Ovary (tissue), 3 donors: ENCODE results near the gene SLC25A47.

Experiments
- EP300 ChIP-seq: sonication (generic); formaldehyde crosslinking; IDR thresholded peaks from one replicate; pipeline ENCODE4 v1.6.1; 2017; ENCODE audit warnings: antibody characterized with exemption
- POLR2A ChIP-seq: fragments of 450-650 bp; IDR thresholded peaks from one replicate; pipeline ENCODE4 v1.6.1; 2017; ENCODE audit warnings: antibody characterized with exemption, mild to moderate bottlenecking, moderate library complexity
- TF ChIP-seq, protein P1 (sequence below), 3 donors: fragments of 450-650 bp in 2 of 3; fragments of 200-600 bp in 1 of 3; IDR thresholded peaks; one replicate each; pipeline versions ENCODE4 v1.5.1 to v1.8.0; 2016 to 2022; ENCODE audit warnings: antibody characterized with exemption in 3 of 3, mild to moderate bottlenecking in 1 of 3
- donor health status: DM: no; HTN: no; CAD: no.

DNA sequence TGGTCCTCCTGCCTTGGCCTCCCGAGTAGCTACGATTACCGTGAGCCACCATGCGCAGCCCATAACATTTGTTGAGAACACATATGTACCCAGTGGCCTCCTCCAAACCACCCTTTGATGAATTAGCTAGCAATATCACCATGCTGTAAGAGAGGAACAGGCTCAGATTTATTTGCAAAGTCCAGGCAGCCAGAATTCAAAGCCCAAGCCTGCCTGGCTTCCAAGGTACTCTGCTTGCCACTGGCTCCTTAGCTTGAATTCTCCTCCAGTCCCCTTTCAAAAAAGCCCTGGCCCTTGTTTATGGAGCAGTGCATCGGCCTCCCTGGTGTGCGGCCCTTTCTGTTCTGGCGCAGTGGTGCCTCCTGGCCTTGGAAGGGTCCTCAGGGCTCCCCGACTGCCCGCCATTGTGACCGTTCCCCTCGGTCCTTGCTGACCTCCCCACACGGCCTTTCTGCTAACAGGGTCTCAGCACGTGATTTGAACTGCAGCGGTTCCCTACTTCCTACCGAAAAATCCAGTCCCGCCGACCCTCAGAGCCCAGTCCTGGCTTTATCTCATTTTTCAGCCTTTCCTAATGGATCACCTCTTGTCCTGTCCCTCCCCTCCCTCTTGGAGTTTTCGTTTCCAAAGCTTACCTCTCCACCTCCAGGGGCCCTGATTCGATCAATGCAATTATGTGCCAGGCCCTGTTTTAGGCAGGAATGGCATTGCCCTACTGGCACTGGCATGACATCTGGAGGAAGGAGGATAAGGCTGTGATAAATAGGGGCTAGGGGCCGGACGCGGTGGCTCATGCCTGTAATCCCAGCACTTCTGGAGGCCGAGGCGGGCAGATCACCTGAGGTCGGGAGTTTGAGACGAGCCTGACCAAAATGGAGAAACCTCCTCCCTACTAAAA is 38.9 kb upstream of the SLC25A47 start:
- TF ChIP-seq, protein P1, sequence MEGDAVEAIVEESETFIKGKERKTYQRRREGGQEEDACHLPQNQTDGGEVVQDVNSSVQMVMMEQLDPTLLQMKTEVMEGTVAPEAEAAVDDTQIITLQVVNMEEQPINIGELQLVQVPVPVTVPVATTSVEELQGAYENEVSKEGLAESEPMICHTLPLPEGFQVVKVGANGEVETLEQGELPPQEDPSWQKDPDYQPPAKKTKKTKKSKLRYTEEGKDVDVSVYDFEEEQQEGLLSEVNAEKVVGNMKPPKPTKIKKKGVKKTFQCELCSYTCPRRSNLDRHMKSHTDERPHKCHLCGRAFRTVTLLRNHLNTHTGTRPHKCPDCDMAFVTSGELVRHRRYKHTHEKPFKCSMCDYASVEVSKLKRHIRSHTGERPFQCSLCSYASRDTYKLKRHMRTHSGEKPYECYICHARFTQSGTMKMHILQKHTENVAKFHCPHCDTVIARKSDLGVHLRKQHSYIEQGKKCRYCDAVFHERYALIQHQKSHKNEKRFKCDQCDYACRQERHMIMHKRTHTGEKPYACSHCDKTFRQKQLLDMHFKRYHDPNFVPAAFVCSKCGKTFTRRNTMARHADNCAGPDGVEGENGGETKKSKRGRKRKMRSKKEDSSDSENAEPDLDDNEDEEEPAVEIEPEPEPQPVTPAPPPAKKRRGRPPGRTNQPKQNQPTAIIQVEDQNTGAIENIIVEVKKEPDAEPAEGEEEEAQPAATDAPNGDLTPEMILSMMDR (IDR thresholded peaks at IDR 0.05) = no peak
- TF ChIP-seq POLR2A (no peak), EP300 (no peak)
